ENCODE data around the gene GATAD2B.
"Not testable (repeated sequence)": the region's sequence is repeated elsewhere in the genome, so short reads cannot be mapped to it uniquely, and the experiment has no call there.

- not testable (repeated sequence) for TF ChIP-seq POLR2AphosphoS5, POLR2A (IDR thresholded peaks at IDR 0.05)
Measured at GRCh38 chr1:153891042-153891441, 31.7 kb downstream of the GATAD2B start.

Measured in stomach (tissue), 4 donors.